IPS DF 6.9 (cell line): ENCODE results near the gene SMIM35.

Experiments
- DNase-seq: peaks from one replicate; pipeline ENCODE4 v3.0.0-alpha.2; 2013; ENCODE audit warnings: low read depth, low spot score
- H3K27ac ChIP-seq: one replicate; pipeline ENCODE4 v1.5.1; 2013; ENCODE audit warnings: low read length, control low read depth
- H3K27me3 ChIP-seq: 2 replicates; pipeline ENCODE4 v1.6.1; 2013; ENCODE audit warnings: mild to moderate bottlenecking, low read length; ENCODE audit not compliant: control insufficient read depth, insufficient read depth
- H3K36me3 ChIP-seq: 2 replicates; pipeline ENCODE4 v1.6.1; 2013; ENCODE audit warnings: low read length; ENCODE audit not compliant: control insufficient read depth, insufficient read depth
- H3K4me1 ChIP-seq: 2 replicates; pipeline ENCODE4 v1.6.1; 2013; ENCODE audit warnings: low read length; ENCODE audit not compliant: control insufficient read depth, insufficient read depth
- H3K4me3 ChIP-seq: 2 replicates; pipeline ENCODE4 v1.5.1; 2013; ENCODE audit warnings: mild to moderate bottlenecking, low read length
- H3K9me3 ChIP-seq: 2 replicates; pipeline ENCODE4 v1.6.1; 2013; ENCODE audit warnings: low read length, inconsistent platforms; ENCODE audit not compliant: control insufficient read depth, insufficient read depth
- WGBS: extraction: QIAGEN DNeasy Blood & Tissue Kit; methylation state at CpG from one replicate; pipeline ENCODE4 v1.1.7; 2013; ENCODE audit warnings: mixed read lengths, missing lambda C conversion rate; ENCODE audit not compliant: insufficient read length, insufficient coverage; 5-methylcytosine and 5-hydroxymethylcytosine counted together

The SMIM35 gene

GRCh38 chr11:118081241-118081958 is 5.4 kb downstream of the SMIM35 start:
- DNase-seq: no peak
- Histone ChIP-seq H3K27ac (no peak overlapping the region), H3K27me3 (no peaks in the 10 kb centered on the region), H3K36me3 (no peaks in the 10 kb centered on the region), H3K4me3 (no peak overlapping the region), H3K9me3 (no peaks in the 10 kb centered on the region), H3K4me1 (peaks cover 4% of the 10 kb centered on the region)
- no CpG with 5 or more reads among the region's 18 CpGs for WGBS

GRCh38 chr11:118080296-118080695 is 6.5 kb downstream of the SMIM35 start:
- WGBS: no CpG with 5 or more reads among the region's 5 CpGs
- H3K4me3 ChIP-seq: no peak overlapping the region
- no peak for DNase-seq
- no peaks in the 10 kb centered on the region for H3K27me3 ChIP-seq
- peaks cover 4% of the 10 kb centered on the region for H3K4me1 ChIP-seq
- H3K27ac ChIP-seq: no peak overlapping the region
- no peaks in the 10 kb centered on the region for H3K9me3 ChIP-seq
- H3K36me3 ChIP-seq: no peaks in the 10 kb centered on the region

GRCh38 chr11:118079491-118079890 is 7.3 kb downstream of the SMIM35 start:
- no peak overlapping the region for H3K4me3 ChIP-seq
- WGBS: no CpG with 5 or more reads among the region's 10 CpGs
- DNase-seq: no peak
- H3K36me3 ChIP-seq: no peaks in the 10 kb centered on the region
- H3K27ac ChIP-seq: no peak overlapping the region
- H3K9me3 ChIP-seq: no peaks in the 10 kb centered on the region
- no peaks in the 10 kb centered on the region for H3K27me3 ChIP-seq
- H3K4me1 ChIP-seq: peaks cover 4% of the 10 kb centered on the region

GRCh38 chr11:118078911-118079411 is 7.8 kb downstream of the SMIM35 start:
- WGBS: no CpG with 5 or more reads among the region's 5 CpGs
- H3K4me1 ChIP-seq: peaks cover 4% of the 10 kb centered on the region

GRCh38 chr11:118076754-118077281 is 9.9 kb downstream of the SMIM35 start, which contains the start of gene TMPRSS4:
TSS of gene TMPRSS4 (plus strand) at chr11:118077078. CDS start at chr11:118077303, 225 bp downstream.
- no CpG with 5 or more reads among the region's 7 CpGs for WGBS
- peaks cover 4% of the 10 kb centered on the region for H3K4me1 ChIP-seq
- DNase-seq: no peak
- no peak within 1 kb of the TSS for H3K27ac ChIP-seq
- H3K4me3 ChIP-seq: no peak within 1 kb of the TSS
- H3K36me3 ChIP-seq: no peaks in the 10 kb centered on the region
- no peaks in the 10 kb centered on the region for H3K9me3 ChIP-seq
- no peaks in the 10 kb centered on the region for H3K27me3 ChIP-seq

More at GRCh38 chr11:118078911-118079411, 7.8 kb downstream of the SMIM35 start:
- Histone ChIP-seq H3K27ac (no peak overlapping the region), H3K4me3 (no peak overlapping the region), H3K9me3 (no peaks in the 10 kb centered on the region), H3K27me3 (no peaks in the 10 kb centered on the region), H3K36me3 (no peaks in the 10 kb centered on the region)
- DNase-seq: no peak

- Histone ChIP-seq H3K9me3 (no peaks in the 10 kb centered on the region), H3K4me3 (no peak overlapping the region), H3K27me3 (no peaks in the 10 kb centered on the region), H3K36me3 (no peaks in the 10 kb centered on the region), H3K4me1 (peaks cover 4% of the 10 kb centered on the region), H3K27ac (no peak overlapping the region)
- no peak for DNase-seq
- no CpG with 5 or more reads among the region's 2 CpGs for WGBS
These were observed 12.0 kb downstream of the SMIM35 start for GRCh38 chr11:118074785-118075184.

GRCh38 chr11:118074091-118074685 is 12.6 kb downstream of the SMIM35 start:
- H3K4me1 ChIP-seq: peaks cover 4% of the 10 kb centered on the region
- no peaks in the 10 kb centered on the region for H3K27me3 ChIP-seq
- no peak overlapping the region for H3K27ac ChIP-seq
- WGBS: no CpG with 5 or more reads among the region's 11 CpGs
- no peak for DNase-seq
- no peaks in the 10 kb centered on the region for H3K36me3 ChIP-seq
- no peak overlapping the region for H3K4me3 ChIP-seq
- H3K9me3 ChIP-seq: no peaks in the 10 kb centered on the region

- peaks cover 4% of the 10 kb centered on the region for H3K4me1 ChIP-seq
- H3K36me3 ChIP-seq: no peaks in the 10 kb centered on the region
- no peaks in the 10 kb centered on the region for H3K9me3 ChIP-seq
- H3K27me3 ChIP-seq: no peaks in the 10 kb centered on the region
- DNase-seq: no peak
- WGBS: no CpG with 5 or more reads among the region's 9 CpGs
- no peak overlapping the region for H3K27ac ChIP-seq
- H3K4me3 ChIP-seq: no peak overlapping the region
These were observed 13.2 kb downstream of the SMIM35 start for GRCh38 chr11:118073554-118073953.

GRCh38 chr11:118071416-118072030 is 15.2 kb downstream of the SMIM35 start:
- no peaks in the 10 kb centered on the region for H3K27me3 ChIP-seq

GRCh38 chr11:118068945-118069612 is 17.7 kb downstream of the SMIM35 start:
- Histone ChIP-seq H3K27ac (no peak overlapping the region), H3K27me3 (no peaks in the 10 kb centered on the region), H3K9me3 (no peaks in the 10 kb centered on the region), H3K36me3 (no peaks in the 10 kb centered on the region), H3K4me3 (no peak overlapping the region), H3K4me1 (no peaks in the 10 kb centered on the region)
- DNase-seq: no peak
- no CpG with 5 or more reads among the region's 10 CpGs for WGBS

More at GRCh38 chr11:118071416-118072030, 15.2 kb downstream of the SMIM35 start:
- Histone ChIP-seq H3K36me3 (no peaks in the 10 kb centered on the region), H3K4me1 (no peaks in the 10 kb centered on the region; the same call in 1 of the 2 replicates), H3K27ac (no peak overlapping the region), H3K9me3 (no peaks in the 10 kb centered on the region), H3K4me3 (no peak overlapping the region)
- WGBS: no CpG with 5 or more reads among the region's 3 CpGs
- DNase-seq: no peak
